HG03558 (cell line): ENCODE results near the gene DNAH14.

Source experiments
- ATAC-seq: cut with Tn5 transposase; IDR thresholded peaks from one replicate; pipeline ENCODE4 v1.9.1; 2021; ENCODE audit warnings: moderate number of reproducible peaks; ENCODE audit not compliant: unreplicated experiment; ENCODE audit errors: extremely low read depth

DNAH14 gene

GRCh38 chr1:225440380-225441221 lies 511.1 kb downstream of the DNAH14 start:
- no peak for ATAC-seq

DNA sequence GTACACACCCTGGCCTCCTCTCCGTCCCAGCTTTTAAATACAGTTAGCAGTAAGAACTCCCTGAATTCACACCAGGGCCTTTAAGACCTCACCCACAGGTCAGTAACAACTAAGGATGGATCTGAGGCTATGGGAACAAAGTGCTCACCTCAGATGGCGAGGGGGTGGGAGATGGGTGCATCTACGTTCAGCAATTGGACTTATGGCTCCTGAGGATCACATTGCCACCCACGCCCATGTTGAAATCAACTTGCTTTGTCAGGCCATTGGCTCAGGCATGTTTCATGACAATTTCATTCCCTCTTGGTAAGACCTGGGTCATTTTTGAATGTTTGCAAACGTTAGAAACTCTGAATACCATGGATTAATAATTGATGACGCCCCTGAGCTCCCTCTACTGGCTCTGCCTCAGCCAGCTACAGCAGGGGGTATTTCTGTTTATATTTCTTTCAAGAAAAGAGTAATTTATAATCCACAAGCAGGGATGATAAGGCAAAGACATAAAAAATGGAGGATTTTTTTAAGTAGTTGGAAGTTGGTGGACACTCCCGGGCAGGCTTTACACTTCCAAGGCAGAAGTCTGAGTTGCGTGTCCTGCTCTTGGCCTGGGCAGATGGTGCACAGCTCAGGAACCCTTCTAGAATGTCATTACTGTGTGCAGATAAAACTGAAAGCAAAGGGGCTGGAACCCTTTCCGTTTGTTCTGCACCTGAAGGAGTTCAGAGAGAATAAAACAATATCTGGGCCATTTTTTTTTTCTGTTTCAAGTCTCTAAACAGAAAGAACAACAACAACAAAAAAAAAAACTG lies 512.0 kb downstream of the DNAH14 start:
- ATAC-seq: no peak

DNA sequence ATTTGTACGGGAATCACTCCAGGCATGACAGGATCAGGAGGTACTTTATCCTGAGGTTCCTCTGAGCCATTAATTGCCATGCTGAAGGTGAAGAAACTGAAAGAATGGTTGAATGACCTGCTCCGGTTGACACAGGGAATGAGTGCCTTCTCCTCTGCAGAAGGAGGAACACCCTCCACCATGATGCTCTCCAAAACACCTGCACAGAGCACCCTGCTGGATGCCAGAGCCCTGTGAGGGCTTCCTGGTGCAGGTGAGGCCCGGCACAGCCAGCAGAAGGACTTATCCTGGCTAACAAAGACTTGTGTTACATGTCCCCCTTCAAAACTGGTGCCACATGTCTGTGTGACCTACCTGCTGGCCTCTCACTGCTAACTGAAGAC lies 512.6 kb downstream of the DNAH14 start:
- no peak for ATAC-seq

DNA sequence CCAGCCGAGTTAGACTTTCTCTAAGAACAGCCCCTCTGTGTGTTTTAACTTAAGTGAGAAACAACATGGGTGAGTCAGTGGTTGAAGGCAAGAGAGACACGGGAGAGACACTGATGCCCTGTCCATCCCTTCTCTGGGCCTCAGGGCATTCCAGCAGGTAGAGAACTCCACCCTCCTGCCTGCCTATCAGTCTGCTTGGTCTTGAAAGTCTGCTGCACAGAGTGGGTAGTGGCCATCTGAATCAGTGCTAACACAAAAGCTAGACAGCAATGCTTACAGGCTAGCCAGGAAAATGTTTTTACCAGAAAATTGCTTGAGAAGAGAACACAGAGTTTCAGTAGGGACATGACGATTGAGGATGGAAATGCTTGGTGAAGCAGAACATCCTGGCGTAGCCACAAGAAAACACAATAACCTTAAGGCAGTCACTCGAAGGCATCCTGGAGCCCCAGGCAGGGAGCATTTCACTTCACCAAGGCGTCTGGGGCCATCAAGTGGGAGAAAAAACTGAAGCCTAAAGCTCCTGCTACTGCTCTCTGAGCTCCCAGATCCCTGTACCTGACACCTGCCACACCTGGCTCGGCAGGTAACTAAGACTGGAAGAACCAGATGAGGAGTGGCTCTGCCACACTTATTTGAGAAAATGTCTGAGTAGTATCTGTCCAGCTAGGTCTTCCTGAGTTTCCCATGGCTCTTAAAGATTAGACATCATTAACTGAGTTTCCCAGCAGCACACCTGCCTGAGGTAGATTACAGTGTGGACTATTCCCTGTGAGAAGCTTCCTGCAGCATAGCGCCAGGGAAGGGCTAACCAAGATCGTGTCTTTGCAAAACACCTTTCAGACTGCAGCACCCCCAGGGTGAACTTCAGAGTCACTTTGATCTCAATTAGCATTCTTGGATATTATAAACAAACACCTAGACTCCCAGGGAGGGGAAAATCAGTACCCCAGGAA lies 516.4 kb downstream of the DNAH14 start:
- no peak for ATAC-seq

- ATAC-seq: no peak
Observed at GRCh38 chr1:225446595-225446960, 517.1 kb downstream of the DNAH14 start.

DNA sequence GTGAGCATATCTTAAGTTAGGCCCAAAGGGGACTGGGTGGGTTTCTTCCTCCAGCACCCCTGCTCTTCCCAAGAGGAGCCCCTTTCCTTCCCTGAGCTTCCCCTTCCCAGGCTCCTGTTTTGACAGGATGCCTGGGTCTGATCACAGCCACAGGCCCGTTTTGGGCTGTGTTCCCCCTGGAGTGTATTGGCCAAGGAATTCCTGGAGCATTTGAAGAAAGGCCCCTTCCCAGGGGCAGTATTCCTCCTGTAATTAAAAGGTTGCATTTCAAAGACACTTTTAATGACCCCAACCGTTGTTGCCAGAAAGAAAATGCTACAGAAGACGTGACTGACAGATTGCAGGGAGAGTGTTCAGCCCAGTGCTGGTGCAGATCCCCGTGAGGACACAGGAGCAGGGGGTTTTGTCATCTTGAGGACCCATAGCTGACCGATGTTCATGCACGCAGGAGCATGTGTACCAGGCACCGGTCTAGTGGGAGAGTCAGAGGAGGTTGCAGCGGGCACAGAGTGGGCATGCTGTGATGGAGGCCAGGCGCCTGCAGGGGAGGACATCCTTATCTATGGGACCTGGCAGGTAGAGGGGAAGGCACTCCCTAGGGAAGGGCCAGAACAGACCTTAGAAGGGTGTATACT lies 517.6 kb downstream of the DNAH14 start:
- no peak for ATAC-seq

GRCh38 chr1:225447650-225448089 lies 518.2 kb downstream of the DNAH14 start:
- ATAC-seq: no peak

DNA sequence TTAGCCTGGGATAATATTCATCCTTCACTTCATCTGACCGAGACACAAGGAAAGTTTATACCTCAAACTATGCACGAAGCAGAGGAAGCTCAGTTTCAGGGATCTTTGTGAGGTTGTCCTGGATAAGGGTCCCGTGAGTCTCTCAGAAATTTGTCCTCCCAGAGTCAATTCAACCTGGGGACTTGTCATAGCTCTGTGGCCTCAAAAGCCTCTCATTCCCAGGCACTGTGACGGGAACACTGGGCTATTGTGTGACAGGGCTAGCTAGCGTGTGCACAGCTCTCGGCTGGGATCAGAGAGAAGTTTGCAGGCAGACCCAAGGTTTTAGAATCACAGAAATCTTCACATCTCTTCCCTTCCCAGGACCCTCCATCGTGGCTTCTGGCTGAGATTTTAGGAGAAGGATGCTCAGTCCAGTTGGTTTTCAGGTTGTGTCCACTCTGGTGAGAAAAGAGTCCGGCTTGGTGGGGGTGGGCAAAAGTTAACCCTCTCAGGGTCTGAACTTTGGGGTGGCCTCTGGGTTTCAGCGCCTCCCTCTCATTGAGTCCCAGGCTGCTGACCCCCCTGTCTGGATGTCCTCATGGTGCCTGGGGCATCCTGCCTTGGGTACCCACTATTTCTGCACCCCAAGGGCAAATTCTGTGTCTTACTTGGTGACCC lies 518.8 kb downstream of the DNAH14 start:
- no peak for ATAC-seq
